LNCAP (cell line): ENCODE measurements around the gene NDFIP2.

Experiments
- TF ChIP-seq, protein P1 (sequence below): fragments of 450-650 bp; IDR thresholded peaks from 2 replicates; pipeline ENCODE4 v1.5.1; 2017; ENCODE audit warnings: mild to moderate bottlenecking

Gene NDFIP2

DNA sequence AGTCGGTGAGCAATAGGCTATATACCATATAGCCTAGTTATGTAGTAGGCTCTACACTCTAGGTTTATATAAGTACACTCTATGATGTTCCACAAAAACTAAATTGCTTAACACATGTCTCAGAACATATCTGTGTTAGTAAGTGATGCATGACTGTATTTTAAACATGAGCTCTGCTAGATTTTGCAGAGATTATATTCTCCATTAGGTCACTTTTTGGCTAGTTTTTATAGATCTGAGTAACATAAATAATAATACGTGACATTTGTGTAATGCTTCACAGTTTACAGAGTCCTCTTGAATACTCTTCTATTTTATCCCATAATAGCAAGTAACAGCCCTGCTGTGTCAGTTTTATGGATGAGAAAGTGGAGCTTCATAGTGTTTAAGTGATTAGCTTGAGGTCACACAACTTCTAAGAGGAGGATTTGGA, 47.8 kb downstream of the NDFIP2 start:
- TF ChIP-seq, protein P1, sequence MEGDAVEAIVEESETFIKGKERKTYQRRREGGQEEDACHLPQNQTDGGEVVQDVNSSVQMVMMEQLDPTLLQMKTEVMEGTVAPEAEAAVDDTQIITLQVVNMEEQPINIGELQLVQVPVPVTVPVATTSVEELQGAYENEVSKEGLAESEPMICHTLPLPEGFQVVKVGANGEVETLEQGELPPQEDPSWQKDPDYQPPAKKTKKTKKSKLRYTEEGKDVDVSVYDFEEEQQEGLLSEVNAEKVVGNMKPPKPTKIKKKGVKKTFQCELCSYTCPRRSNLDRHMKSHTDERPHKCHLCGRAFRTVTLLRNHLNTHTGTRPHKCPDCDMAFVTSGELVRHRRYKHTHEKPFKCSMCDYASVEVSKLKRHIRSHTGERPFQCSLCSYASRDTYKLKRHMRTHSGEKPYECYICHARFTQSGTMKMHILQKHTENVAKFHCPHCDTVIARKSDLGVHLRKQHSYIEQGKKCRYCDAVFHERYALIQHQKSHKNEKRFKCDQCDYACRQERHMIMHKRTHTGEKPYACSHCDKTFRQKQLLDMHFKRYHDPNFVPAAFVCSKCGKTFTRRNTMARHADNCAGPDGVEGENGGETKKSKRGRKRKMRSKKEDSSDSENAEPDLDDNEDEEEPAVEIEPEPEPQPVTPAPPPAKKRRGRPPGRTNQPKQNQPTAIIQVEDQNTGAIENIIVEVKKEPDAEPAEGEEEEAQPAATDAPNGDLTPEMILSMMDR = no peak

DNA sequence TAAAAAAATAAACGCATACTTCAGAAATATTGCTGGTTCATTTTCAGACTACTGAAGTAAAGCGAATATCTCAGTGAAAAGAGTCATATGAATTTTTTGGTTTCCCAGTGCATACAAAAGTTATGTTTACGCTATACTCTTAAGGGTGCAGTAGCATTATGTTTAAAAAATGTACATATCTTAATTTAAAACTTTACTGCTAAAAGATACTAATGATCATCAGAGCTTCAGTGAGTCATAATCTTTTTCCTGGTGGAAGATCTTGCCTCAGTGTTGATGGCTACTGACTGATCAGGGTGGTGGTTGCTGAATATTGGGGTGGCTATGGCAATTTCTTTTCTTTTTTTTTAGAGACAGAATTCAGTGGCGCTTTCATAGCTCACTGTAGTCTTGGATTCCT, 48.9 kb downstream of the NDFIP2 start:
- TF ChIP-seq, protein P1 = no peak

DNA sequence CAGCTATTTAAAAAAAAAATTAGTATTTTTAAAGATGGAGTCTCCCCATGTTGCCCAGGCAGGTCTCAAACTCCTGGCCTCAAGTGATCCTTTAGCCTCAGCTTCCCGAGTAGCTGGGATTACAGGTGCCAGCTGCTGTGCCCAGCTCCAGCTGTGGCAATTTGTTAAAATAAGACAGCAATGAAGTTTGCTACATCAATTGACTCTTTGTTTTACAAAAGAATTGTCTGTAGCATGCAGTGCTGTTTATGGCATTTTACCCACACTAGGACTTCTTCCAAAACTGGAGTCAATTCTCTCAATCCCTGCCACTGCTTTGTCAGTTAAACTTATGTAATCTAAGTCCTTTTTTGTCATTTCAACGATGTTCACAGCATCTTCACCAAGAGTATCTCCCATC, 49.3 kb downstream of the NDFIP2 start:
- TF ChIP-seq, protein P1 = no peak

DNA sequence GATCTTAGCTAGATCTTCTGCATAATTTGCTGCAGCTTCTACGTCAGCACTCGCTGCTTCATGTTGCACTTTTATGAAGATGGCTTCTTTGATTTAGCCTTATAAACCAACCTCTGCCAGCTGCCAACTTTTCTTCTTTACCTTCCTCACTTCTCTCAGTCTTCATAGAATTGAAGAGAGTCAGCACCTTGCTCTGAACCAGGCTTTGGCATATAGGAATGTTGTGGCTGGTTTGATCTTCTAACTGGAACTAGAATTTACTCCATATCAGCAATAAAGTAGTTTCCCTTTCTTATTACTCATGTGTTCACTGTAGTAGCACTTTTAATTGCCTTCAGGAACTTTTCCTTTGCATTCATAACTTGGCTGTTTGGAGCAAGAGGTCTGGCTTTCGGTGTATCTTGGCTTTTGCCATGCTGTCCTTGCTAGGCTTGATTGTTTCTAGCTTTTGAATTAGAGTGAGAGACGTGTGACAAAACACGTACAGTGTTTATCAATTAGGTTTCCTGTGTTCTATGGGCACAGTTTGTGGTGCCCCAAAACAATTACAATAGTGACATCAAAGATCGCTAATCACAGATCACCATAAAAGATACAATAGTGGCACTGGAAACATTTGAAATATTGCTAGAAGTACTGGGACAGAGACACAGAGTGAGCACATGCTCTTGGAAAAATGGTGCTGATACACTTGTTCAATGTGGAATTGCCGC, 50.7 kb downstream of the NDFIP2 start:
- TF ChIP-seq, protein P1 = no peak

DNA sequence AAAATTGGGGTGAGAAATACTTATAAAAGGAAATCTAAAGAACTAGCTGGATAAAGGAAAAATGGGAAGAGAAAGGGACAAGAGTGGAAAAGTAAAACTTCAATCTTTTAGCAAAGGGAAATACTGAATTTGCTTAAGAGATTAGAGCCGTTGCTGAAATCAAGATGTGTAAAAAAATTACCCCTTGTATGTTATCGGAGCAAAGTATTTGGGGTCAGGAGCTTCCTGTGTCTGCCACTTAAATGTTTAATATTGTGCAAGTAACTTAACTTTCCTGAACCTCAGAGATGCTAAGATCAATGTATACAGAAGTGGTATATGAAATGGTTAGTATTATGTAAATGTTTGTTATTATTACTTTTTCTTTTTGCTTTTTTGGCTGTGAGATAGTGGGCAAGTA, 51.6 kb downstream of the NDFIP2 start:
- TF ChIP-seq, protein P1 = no peak

DNA sequence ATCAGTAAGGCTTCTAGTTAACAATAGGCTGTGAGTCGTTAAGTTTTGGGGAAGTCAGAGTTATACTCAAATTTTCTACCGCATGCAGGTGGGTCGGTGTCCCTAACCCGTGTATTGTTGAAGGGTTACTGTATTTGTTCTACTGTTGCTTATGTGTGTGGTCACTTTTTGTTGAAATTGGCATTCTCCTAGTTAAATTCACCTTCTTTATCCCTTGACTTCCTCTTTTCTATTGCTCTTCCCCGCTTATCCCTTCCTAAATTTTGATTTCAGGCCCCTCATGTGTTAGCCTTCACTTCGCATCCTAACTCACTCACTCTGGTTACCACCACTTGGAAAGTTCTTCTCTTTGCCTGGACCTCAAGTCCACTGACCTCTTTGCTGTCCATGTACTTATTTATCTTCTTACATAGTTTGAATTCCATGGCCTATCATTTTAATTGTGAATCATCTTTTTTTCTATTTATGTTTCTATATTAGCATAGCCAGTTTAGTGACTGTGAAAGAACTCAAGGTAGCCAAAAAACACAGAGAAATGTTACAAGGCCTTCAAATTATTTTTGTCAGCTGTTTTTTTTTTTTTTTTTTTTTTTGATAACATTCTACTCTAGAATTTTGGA, 52.9 kb downstream of the NDFIP2 start:
- TF ChIP-seq, protein P1 = no peak

DNA sequence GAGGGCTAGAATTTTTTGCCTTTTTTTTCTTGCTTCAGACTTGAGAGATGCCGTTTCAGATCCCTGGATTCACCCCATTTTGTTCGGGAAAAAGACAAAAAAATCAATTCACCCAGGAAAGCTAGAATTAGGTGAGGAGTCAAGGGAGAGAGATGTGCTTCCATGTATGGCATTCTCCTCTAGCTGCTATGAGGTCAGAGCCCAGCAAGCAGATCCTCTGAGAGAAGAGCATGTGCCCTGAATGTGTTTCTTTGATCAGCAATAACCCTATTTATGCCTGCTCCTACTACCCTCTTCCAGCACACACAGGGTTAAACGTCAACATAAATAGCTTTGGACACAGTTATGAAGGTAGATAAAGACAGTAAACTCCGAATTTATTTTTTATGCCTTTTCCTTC, 53.6 kb downstream of the NDFIP2 start:
- TF ChIP-seq, protein P1 = no peak
